GM23248 (cell line): ENCODE data around the gene ALOX12B.

ENCODE experiments used
- EZH2 ChIP-seq: fragments of 200-600 bp; sonication (generic); IDR thresholded peaks from 2 replicates; pipeline ENCODE4 v1.6.1; 2018; ENCODE audit warnings: antibody characterized with exemption, mild to moderate bottlenecking; ENCODE audit not compliant: insufficient read depth, poor library complexity, severe bottlenecking
- EZH2phosphoT487 ChIP-seq: fragments of 200-600 bp; sonication (generic); IDR thresholded peaks from 2 replicates; pipeline ENCODE4 v1.6.1; 2018; ENCODE audit warnings: antibody characterized with exemption, moderate library complexity, mild to moderate bottlenecking, low read depth; ENCODE audit not compliant: insufficient read depth

GRCh38 chr17:8071496-8071895 lies 16.0 kb downstream of the ALOX12B start:
- TF ChIP-seq EZH2 (no peak), EZH2phosphoT487 (no peak)
